Stimulated activated memory B cell treated with anti-CD40 and anti-IgM and Interleukin-4, amounts not matched to agents 10 μg/mL and 1 μg/mL and 100 μg/mL, for 72 hours (primary cell): ENCODE results near the gene CASP9.
"Not testable (repeated sequence)": the region's sequence is repeated elsewhere in the genome, so short reads cannot be mapped to it uniquely, and the experiment has no call there.

Source experiments
- ATAC-seq: fragments of 150-1000 bp; cut with Tn5 transposase; 2 replicates; pipeline ENCODE4 v1.10.0; 2021
- H3K27ac Mint-ChIP-seq: one replicate; pipeline ENCODE4 v1.8.0; 2022; ENCODE audit warnings: mild to moderate bottlenecking, mixed read lengths
- H3K27me3 Mint-ChIP-seq: one replicate; pipeline ENCODE4 v1.8.0; 2022; ENCODE audit warnings: mixed read lengths
- H3K36me3 Mint-ChIP-seq: one replicate; pipeline ENCODE4 v1.8.0; 2022; ENCODE audit warnings: mixed read lengths
- H3K4me1 Mint-ChIP-seq: one replicate; pipeline ENCODE4 v1.8.0; 2022; ENCODE audit warnings: mixed read lengths
- H3K4me3 Mint-ChIP-seq: one replicate; pipeline ENCODE4 v1.8.0; 2022; ENCODE audit warnings: mild to moderate bottlenecking, moderate library complexity, mixed read lengths
- H3K9me3 Mint-ChIP-seq: one replicate; pipeline ENCODE4 v1.8.0; 2022; ENCODE audit warnings: mixed read lengths

CASP9 gene

DNA sequence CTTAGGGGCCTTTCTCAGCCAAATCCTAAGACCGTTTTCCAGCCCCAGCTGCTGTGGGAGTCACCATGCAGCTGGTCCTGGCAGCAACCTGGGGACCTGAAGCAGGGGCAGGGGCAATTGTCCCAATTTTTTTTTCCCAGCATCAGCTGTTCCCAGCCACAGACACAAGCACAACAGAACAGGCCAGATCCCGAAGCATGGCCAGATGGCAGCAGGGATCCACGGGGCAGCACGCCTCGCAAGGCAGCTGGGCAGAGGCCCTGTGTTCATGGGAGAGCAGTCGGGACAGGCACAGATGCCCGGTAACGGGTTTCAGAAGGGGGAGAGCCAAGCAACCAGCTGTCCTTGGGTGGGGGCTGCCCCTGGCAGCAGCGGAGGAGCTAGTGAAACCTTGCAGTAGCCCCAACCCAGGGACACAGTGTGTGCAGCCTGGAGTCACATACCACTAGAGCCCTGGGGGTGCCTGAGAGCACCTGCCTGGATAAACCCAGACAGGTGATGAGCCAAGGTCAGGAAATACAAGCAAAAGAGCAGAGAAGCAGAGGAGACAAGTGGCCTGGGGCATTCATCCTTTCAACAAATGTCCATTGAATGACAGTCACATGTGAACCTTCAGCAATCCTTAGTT is 54.1 kb downstream of the CASP9 start:
- not testable (repeated sequence) for H3K36me3 Mint-ChIP-seq, H3K9me3 Mint-ChIP-seq, H3K27ac Mint-ChIP-seq, H3K4me3 Mint-ChIP-seq, ATAC-seq, H3K4me1 Mint-ChIP-seq
- H3K27me3 Mint-ChIP-seq, result peaks cover 18% of the 10 kb centered on the region

- Mint-ChIP-seq H3K36me3 (no peaks in the 10 kb centered on the region), H3K4me3 (no peak overlapping the region), H3K27ac (no peak overlapping the region), H3K4me1 (no peaks in the 10 kb centered on the region), H3K9me3 (no peaks in the 10 kb centered on the region), H3K27me3 (peaks cover 18% of the 10 kb centered on the region)
- no peak for ATAC-seq
Observed at GRCh38 chr1:15469361-15469760, 54.7 kb downstream of the CASP9 start.

GRCh38 chr1:15468145-15468544 is 55.9 kb downstream of the CASP9 start:
- no peaks in the 10 kb centered on the region for H3K9me3 Mint-ChIP-seq
- H3K36me3 Mint-ChIP-seq, result no peaks in the 10 kb centered on the region
- no peaks in the 10 kb centered on the region for H3K4me1 Mint-ChIP-seq
- no peak overlapping the region for H3K27ac Mint-ChIP-seq
- ATAC-seq, result no peak
- peaks cover 18% of the 10 kb centered on the region for H3K27me3 Mint-ChIP-seq
- H3K4me3 Mint-ChIP-seq, result no peak overlapping the region

- H3K36me3 Mint-ChIP-seq, H3K4me3 Mint-ChIP-seq, H3K27ac Mint-ChIP-seq, H3K4me1 Mint-ChIP-seq, ATAC-seq, H3K9me3 Mint-ChIP-seq: not testable (repeated sequence)
- H3K27me3 Mint-ChIP-seq, result peaks cover 18% of the 10 kb centered on the region
Observed at GRCh38 chr1:15466955-15467625, 56.9 kb downstream of the CASP9 start.

DNA sequence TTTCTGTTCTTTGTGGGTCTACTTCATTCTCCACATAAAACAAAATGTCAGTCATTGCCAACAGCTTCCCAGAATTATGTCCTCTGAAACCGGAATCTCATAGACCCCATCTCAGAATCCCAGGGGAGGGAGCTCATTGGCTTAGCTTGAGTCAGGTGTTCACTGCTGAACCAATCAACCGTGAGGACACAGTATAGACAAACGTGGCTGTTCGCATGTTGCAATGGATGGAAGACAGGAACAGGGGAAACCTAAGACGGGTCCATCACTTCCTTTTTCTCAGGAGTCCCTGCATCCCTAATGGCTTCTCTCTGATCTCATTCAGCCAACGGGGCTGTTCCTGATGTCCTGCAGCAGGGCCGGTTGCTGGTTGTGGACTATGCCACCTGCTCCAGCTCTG is 58.3 kb downstream of the CASP9 start:
- Mint-ChIP-seq H3K36me3 (no peaks in the 10 kb centered on the region), H3K27ac (no peak overlapping the region), H3K4me3 (no peak overlapping the region), H3K4me1 (no peaks in the 10 kb centered on the region), H3K9me3 (no peaks in the 10 kb centered on the region), H3K27me3 (peaks cover 19% of the 10 kb centered on the region)
- no peak for ATAC-seq

- H3K27ac Mint-ChIP-seq, ATAC-seq, H3K9me3 Mint-ChIP-seq, H3K4me3 Mint-ChIP-seq, H3K4me1 Mint-ChIP-seq, H3K36me3 Mint-ChIP-seq: not testable (repeated sequence)
- peaks cover 15% of the 10 kb centered on the region for H3K27me3 Mint-ChIP-seq
Observed at GRCh38 chr1:15463926-15464322, 60.1 kb downstream of the CASP9 start.

DNA sequence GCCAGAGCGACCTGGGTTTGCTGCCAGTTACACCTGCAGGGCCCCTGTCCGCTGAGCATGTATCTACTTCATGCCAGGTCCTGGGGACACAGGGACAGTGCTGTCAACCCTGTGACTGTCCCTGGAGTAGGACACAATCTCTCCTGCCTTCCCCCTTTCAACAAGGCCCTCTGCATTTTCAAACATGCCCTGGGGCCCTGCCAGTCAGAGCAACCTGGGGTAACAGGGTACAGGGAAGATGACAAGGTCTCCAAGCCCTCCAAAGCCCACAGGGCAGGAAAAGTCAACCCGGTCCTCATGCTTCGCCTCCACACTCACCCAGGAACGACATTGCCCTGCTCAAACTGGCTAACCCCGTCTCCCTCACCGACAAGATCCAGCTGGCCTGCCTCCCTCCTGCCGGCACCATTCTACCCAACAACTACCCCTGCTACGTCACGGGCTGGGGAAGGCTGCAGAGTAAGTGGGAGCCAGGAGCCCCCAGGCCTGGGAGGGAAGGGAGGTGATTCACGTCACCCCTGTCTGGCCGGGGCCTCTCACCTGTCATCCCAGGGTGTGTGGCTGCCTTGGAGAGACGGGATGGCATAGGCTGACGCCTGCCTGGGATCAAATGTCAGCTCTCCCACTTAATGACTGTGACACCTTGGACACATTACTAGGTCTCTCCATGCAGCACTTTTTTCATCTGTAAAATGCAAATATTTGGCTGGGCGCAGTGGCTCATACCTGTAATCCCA is 60.8 kb downstream of the CASP9 start:
- not testable (repeated sequence) for ATAC-seq, H3K9me3 Mint-ChIP-seq, H3K4me3 Mint-ChIP-seq, H3K4me1 Mint-ChIP-seq, H3K27ac Mint-ChIP-seq, H3K27me3 Mint-ChIP-seq, H3K36me3 Mint-ChIP-seq

DNA sequence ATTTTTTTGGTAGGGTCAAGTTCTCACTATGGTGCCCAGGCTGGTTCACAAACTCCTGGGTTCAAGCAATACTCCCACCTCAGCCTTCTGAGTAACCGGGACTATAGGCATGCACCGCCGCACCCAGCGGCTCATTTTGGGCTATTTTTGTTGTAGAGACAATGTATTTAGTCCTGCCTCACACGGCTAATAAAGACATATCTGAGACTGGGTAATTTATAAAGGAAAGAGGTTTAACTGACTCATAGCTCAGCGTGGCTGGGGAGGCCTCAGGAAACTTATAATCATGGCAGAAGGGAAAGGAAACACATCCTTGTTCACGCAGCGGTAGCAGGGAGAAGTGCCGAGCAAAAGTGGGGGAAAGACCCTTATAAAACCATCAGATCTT is 63.3 kb downstream of the CASP9 start:
- Mint-ChIP-seq H3K27ac (no peak overlapping the region), H3K9me3 (no peaks in the 10 kb centered on the region), H3K4me3 (no peak overlapping the region), H3K27me3 (peaks cover 27% of the 10 kb centered on the region), H3K4me1 (no peaks in the 10 kb centered on the region), H3K36me3 (no peaks in the 10 kb centered on the region)
- no peak for ATAC-seq

DNA sequence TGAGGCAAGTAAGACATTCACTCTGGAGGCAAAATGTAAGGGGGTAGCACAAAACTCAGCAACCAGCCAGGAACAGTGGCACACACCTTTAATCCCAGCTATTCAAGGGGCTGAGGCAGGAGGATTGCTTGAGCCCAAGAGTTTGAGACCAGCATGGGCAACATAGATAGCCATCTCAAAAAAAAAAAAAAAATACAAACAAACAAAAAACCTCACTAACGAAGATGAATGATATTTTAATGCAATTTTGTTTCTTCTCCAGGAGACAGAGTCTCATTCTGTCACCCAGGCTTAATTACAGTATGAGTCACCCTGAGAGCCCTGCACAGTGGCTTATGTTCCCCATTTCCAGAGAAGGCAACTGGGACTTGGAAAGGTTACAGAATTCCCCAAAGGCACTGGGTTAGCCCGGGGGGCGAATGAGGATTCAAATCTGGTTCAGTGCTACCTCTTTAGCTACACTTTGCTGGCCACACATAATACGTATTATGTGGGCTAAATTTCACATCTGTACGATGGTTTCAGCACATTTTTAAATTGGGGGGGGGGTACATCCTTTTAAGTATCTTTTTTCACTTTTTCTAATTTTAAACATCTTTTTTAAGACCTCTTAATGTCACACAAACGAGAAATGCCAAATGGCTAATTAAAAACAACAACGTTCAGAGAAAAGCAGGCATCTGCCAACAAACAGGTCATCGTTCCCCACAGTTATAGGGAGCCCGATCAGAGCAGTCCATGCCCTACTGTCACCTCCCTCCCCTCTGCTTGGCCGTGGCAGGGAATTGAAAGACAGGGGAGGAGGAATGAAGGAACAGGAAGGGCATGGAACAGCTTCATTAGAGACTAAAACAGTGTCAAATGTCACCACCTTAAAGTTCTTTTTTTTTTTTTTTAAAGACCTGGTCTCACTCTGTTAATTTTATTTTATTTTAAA is 64.0 kb downstream of the CASP9 start:
- Mint-ChIP-seq H3K36me3 (no peaks in the 10 kb centered on the region), H3K4me3 (no peak overlapping the region), H3K27me3 (peaks cover 30% of the 10 kb centered on the region), H3K27ac (no peak overlapping the region), H3K4me1 (no peaks in the 10 kb centered on the region), H3K9me3 (no peaks in the 10 kb centered on the region)
- ATAC-seq, result no peak

DNA sequence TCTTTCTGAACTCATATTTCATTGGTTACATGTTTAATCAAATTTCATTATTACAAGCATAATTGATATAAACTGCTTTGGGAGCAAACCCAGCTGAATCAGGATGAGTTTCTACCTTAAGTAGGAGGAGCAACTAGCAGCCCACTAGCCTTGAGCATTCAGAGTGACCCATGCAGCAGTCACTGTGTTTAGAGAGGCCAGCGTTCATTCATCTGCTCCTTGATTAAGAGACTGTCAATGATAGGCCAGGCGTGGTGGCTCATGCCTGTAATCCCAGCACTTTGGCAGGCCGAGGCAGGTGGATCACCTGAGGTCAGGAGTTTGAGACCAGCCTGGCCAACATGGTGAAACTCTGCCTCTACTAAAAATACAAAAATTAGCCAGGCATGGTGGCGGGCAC is 65.6 kb downstream of the CASP9 start:
- H3K27me3 Mint-ChIP-seq, result peaks cover 30% of the 10 kb centered on the region
- not testable (repeated sequence) for ATAC-seq, H3K4me1 Mint-ChIP-seq, H3K27ac Mint-ChIP-seq, H3K36me3 Mint-ChIP-seq, H3K4me3 Mint-ChIP-seq, H3K9me3 Mint-ChIP-seq

- Mint-ChIP-seq H3K27me3 (peaks cover 34% of the 10 kb centered on the region), H3K36me3 (no peaks in the 10 kb centered on the region), H3K9me3 (no peaks in the 10 kb centered on the region), H3K4me3 (no peak overlapping the region), H3K4me1 (no peaks in the 10 kb centered on the region), H3K27ac (no peak overlapping the region)
- no peak for ATAC-seq
Observed at GRCh38 chr1:15457585-15457984, 66.4 kb downstream of the CASP9 start.

GRCh38 chr1:15456313-15456954 is 67.6 kb downstream of the CASP9 start, which contains the start of gene CELA2A:
Gene CELA2A (plus strand): TSS chr1:15456732. CDS start chr1:15456754, 22 bp downstream.
- no peak for ATAC-seq
- H3K4me3 Mint-ChIP-seq, result no peak within 1 kb of the TSS
- no peaks in the 10 kb centered on the region for H3K4me1 Mint-ChIP-seq
- no peaks in the 10 kb centered on the region for H3K36me3 Mint-ChIP-seq
- no peak within 1 kb of the TSS for H3K27ac Mint-ChIP-seq
- peaks cover 46% of the 10 kb centered on the region for H3K27me3 Mint-ChIP-seq
- no peaks in the 10 kb centered on the region for H3K9me3 Mint-ChIP-seq

GRCh38 chr1:15455522-15455921 is 68.5 kb downstream of the CASP9 start:
- ATAC-seq, result no peak
- no peaks in the 10 kb centered on the region for H3K36me3 Mint-ChIP-seq
- no peak overlapping the region for H3K27ac Mint-ChIP-seq
- peaks cover 51% of the 10 kb centered on the region for H3K27me3 Mint-ChIP-seq
- H3K4me3 Mint-ChIP-seq, result no peak overlapping the region
- no peaks in the 10 kb centered on the region for H3K9me3 Mint-ChIP-seq
- no peaks in the 10 kb centered on the region for H3K4me1 Mint-ChIP-seq

DNA sequence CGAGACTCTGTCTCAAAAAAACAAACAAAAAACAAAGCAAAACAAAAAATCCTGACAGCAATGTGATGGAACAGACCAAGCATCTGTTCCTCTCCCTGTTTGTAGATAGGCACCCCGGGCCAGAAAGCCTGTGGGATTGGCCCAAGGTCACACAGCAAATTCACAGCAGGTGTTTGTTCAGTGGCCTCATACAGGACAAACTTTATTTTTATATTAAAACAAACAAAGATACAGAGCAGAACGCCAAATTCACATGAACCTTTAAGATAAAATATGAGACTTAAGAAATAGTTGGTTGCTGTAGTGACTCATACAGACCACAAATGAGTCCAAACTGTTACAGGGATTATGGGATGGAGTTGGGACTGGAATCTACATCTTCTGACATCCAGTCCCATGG is 69.8 kb downstream of the CASP9 start:
- no peak for ATAC-seq
- H3K36me3 Mint-ChIP-seq, result no peaks in the 10 kb centered on the region
- no peaks in the 10 kb centered on the region for H3K9me3 Mint-ChIP-seq
- peaks cover 53% of the 10 kb centered on the region for H3K27me3 Mint-ChIP-seq
- no peak overlapping the region for H3K27ac Mint-ChIP-seq
- no peak overlapping the region for H3K4me3 Mint-ChIP-seq
- H3K4me1 Mint-ChIP-seq, result no peaks in the 10 kb centered on the region

- Mint-ChIP-seq H3K4me3 (no peak overlapping the region), H3K27me3 (peaks cover 56% of the 10 kb centered on the region), H3K9me3 (no peaks in the 10 kb centered on the region), H3K27ac (no peak overlapping the region), H3K36me3 (no peaks in the 10 kb centered on the region), H3K4me1 (no peaks in the 10 kb centered on the region)
- ATAC-seq, result no peak
Observed at GRCh38 chr1:15453734-15454133, 70.3 kb downstream of the CASP9 start.
